GM12878 (cell line): Measurements from ENCODE around the gene NECTIN2. TPM values are rescaled to one million over a fixed set of nuclear protein-coding genes. Genes with fewer than 3 reads are reported as not detected.

ENCODE experiments used
- CBX5 ChIP-seq: sonication (generic); IDR thresholded peaks from 2 replicates; pipeline ENCODE4 v1.6.1; 2016; ENCODE audit warnings: low read depth, moderate library complexity, mild to moderate bottlenecking, inconsistent platforms
- HDAC6 ChIP-seq: fragments of 200-600 bp; sonication (generic); IDR thresholded peaks from one replicate; pipeline ENCODE4 v1.8.0; 2017; ENCODE audit warnings: antibody characterized with exemption; ENCODE audit not compliant: unreplicated experiment
- HDGF ChIP-seq: fragments of 450-650 bp; IDR thresholded peaks from 2 replicates; pipeline ENCODE4 v1.6.1; 2016; ENCODE audit warnings: antibody characterized with exemption
- NR2F1 ChIP-seq: fragments of 450-650 bp; conservative IDR thresholded peaks from 2 replicates; pipeline ENCODE4 v1.6.1; 2017; ENCODE audit warnings: mild to moderate bottlenecking
- POLR2A ChIP-seq: IDR thresholded peaks from 2 replicates; pipeline ENCODE4 v1.6.1; 2011; ENCODE audit warnings: low read depth, mild to moderate bottlenecking, low read length
- SMC3 ChIP-seq: IDR thresholded peaks from 2 replicates; pipeline ENCODE4 v1.6.1; 2011; ENCODE audit warnings: low read length, improper control_type of control experiment, borderline replicate concordance
- STAT3 ChIP-seq: IDR thresholded peaks from 2 replicates; pipeline ENCODE4 v1.6.1; 2011; ENCODE audit warnings: low read depth, low read length, improper control_type of control experiment
- TARDBP ChIP-seq: IDR thresholded peaks from 2 replicates; pipeline ENCODE4 v1.6.1; 2016; ENCODE audit warnings: borderline replicate concordance
- TCF3 ChIP-seq: IDR thresholded peaks from 2 replicates; pipeline ENCODE4 v1.6.1; 2012; ENCODE audit warnings: low read depth, mild to moderate bottlenecking, low read length, borderline replicate concordance; ENCODE audit not compliant: insufficient read depth
- ZNF217 ChIP-seq: fragments of 450-650 bp; IDR thresholded peaks from 2 replicates; pipeline ENCODE4 v1.6.1; 2017; ENCODE audit warnings: antibody characterized with exemption, mild to moderate bottlenecking
- polyA plus RNA-seq, 11 experiments: library from polyadenylated mRNA; depleted of rRNA in 4 of 11; unstranded in 6 of 11; stranded (reverse) in 5 of 11; fragments of >200 nt; fragmentation: Nextera tagmentation in 4 of 11; fragmentation: Illumina TruSeq in 1 of 11; extraction: Ambion mirVana in 4 of 11; extraction: Trizol in 1 of 11; gene quantifications; 1 replicate in 1 of 11; 2 replicates in 10 of 11; pipeline versions ENCODE4 v1.2.1 to v1.2.3, GENCODE V29; 2011 to 2016; ENCODE audit warnings: inconsistent platforms in 2 of 11, missing spikeins in 2 of 11, low read depth in 1 of 11
- total RNA-seq, 4 experiments: library from RNA; depleted of rRNA in 3 of 4; stranded (reverse); fragments of >200 nt in 3 of 4; fragmentation: Illumina TruSeq in 1 of 4; extraction: Trizol in 1 of 4; gene quantifications; 2 replicates each; pipeline versions ENCODE4 v1.2.1 to v1.2.3, GENCODE V29; 2013 to 2021
- TF ChIP-seq, protein P1 (sequence below): IDR thresholded peaks from 2 replicates; pipeline ENCODE4 v1.6.1; 2012; ENCODE audit warnings: low read length, inconsistent platforms

NECTIN2 gene
- total and polyA plus RNA-seq, 10 of the 15 experiments (the other 5 are each of a cell fraction or from before 2014, with no cell fraction given): 0.05 to 0.36 (median 0.26) TPM; not detected in 5

- TF ChIP-seq STAT3: no peak
- no peak for TF ChIP-seq CBX5
- TF ChIP-seq ZNF217: no peak
- TF ChIP-seq HDAC6: no peak
- peak; percentile 60; the same call in 1 of the 2 replicates for TF ChIP-seq NR2F1
- 0 out of 2 replicates have a peak, but pooled peaks have one; percentile 18 for TF ChIP-seq TARDBP
- 0 out of 2 replicates have a peak, but pooled peaks have one; percentile 11 for TF ChIP-seq TCF3
- peak; percentile 80 for TF ChIP-seq SMC3
- TF ChIP-seq, protein P1, sequence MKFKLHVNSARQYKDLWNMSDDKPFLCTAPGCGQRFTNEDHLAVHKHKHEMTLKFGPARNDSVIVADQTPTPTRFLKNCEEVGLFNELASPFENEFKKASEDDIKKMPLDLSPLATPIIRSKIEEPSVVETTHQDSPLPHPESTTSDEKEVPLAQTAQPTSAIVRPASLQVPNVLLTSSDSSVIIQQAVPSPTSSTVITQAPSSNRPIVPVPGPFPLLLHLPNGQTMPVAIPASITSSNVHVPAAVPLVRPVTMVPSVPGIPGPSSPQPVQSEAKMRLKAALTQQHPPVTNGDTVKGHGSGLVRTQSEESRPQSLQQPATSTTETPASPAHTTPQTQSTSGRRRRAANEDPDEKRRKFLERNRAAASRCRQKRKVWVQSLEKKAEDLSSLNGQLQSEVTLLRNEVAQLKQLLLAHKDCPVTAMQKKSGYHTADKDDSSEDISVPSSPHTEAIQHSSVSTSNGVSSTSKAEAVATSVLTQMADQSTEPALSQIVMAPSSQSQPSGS: 0 out of 2 replicates have a peak, but pooled peaks have one; percentile 20
- TF ChIP-seq POLR2A: peak; percentile 25; the same call in 1 of the 2 replicates
- no peak for TF ChIP-seq HDGF
- TF ChIP-seq, all 136 proteins: peak for 12
Measured at GRCh38 chr19:44903602-44904425, 57.7 kb downstream of the NECTIN2 start (continued).
